Lower lobe of right lung (tissue), 2 donors: ENCODE data around the gene DPP6. TPM values are rescaled to one million over a fixed set of nuclear protein-coding genes. Genes with fewer than 3 reads are reported as not detected.
"Not testable (repeated sequence)": the region's sequence is repeated elsewhere in the genome, so short reads cannot be mapped to it uniquely, and the experiment has no call there.

Source experiments
- ATAC-seq, 2 donors: fragments of 200-7000 bp; cut with Tn5 transposase; one replicate each; pipeline ENCODE4 v1.9.1; 2020 to 2022; ENCODE audit warnings: mild to moderate bottlenecking in 2 of 2, moderate library complexity in 2 of 2
- DNase-seq: peaks from one replicate; pipeline ENCODE4 v3.0.0-alpha.2; 2020
- H3K27ac ChIP-seq: fragments of 200-600 bp; one replicate; pipeline ENCODE4 v1.8.0; 2022
- H3K27me3 ChIP-seq: fragments of 200-600 bp; one replicate; pipeline ENCODE4 v1.8.0; 2022; ENCODE audit warnings: low read depth
- H3K36me3 ChIP-seq: fragments of 200-600 bp; one replicate; pipeline ENCODE4 v1.8.0; 2022; ENCODE audit warnings: mild to moderate bottlenecking
- H3K4me1 ChIP-seq: fragments of 200-600 bp; one replicate; pipeline ENCODE4 v1.8.0; 2022
- H3K4me3 ChIP-seq: fragments of 200-600 bp; one replicate; pipeline ENCODE4 v1.8.0; 2022; ENCODE audit warnings: mild to moderate bottlenecking
- H3K9me3 ChIP-seq: fragments of 200-600 bp; one replicate; pipeline ENCODE4 v1.8.0; 2022
- CTCF ChIP-seq: fragments of 200-600 bp; IDR thresholded peaks from one replicate; pipeline ENCODE4 v1.8.0; 2022; ENCODE audit warnings: antibody characterized with exemption, mild to moderate bottlenecking
- intact Hi-C: fragments of 100-400 bp; cut with DNase I; formaldehyde crosslinking; loops from one replicate; pipeline ENCODE4 v1.11.0; 2022
- total RNA-seq: library from RNA; stranded (reverse); fragmentation: NEBNext Ultra II Directional; extraction: Animal tissue kit (Norgen Biotek cat#: 25700); gene quantifications from one replicate; pipeline ENCODE4 v1.2.1, GENCODE V29; 2021
- donor health status: DM: no; HTN: yes; CAD: no; lungs with severe emphysema.

The DPP6 gene
- total RNA-seq, 1 donor from 2014 or later: 0.71 TPM

- H3K27me3 ChIP-seq, H3K4me3 ChIP-seq, H3K9me3 ChIP-seq, H3K36me3 ChIP-seq, DNase-seq, ATAC-seq, H3K4me1 ChIP-seq, intact Hi-C loops, H3K27ac ChIP-seq: not testable (repeated sequence)
Measured at GRCh38 chr7:154053466-154054312, 1.5 kb downstream of the DPP6 start.

- H3K27me3 ChIP-seq, H3K9me3 ChIP-seq, intact Hi-C loops, H3K27ac ChIP-seq, H3K36me3 ChIP-seq, ATAC-seq, H3K4me1 ChIP-seq, H3K4me3 ChIP-seq, DNase-seq: not testable (repeated sequence)
Measured at GRCh38 chr7:154054664-154055063, 2.5 kb downstream of the DPP6 start.

GRCh38 chr7:154055491-154056106 is 3.4 kb downstream of the DPP6 start:
- H3K4me1 ChIP-seq, intact Hi-C loops, H3K27me3 ChIP-seq, H3K27ac ChIP-seq, DNase-seq, H3K9me3 ChIP-seq, H3K4me3 ChIP-seq, H3K36me3 ChIP-seq: not testable (repeated sequence)
- peak in 1 of 2 donors; percentile 38 for ATAC-seq

- H3K4me1 ChIP-seq, intact Hi-C loops, H3K4me3 ChIP-seq, H3K9me3 ChIP-seq, DNase-seq, H3K27ac ChIP-seq, H3K36me3 ChIP-seq, H3K27me3 ChIP-seq, ATAC-seq: not testable (repeated sequence)
Measured at GRCh38 chr7:154058783-154059182, 6.6 kb downstream of the DPP6 start.

- H3K9me3 ChIP-seq, H3K27me3 ChIP-seq, DNase-seq, ATAC-seq, H3K36me3 ChIP-seq, H3K27ac ChIP-seq, H3K4me1 ChIP-seq, intact Hi-C loops, H3K4me3 ChIP-seq: not testable (repeated sequence)
Measured at GRCh38 chr7:154060551-154060950, 8.4 kb downstream of the DPP6 start.

- DNase-seq, H3K27me3 ChIP-seq, H3K4me3 ChIP-seq, H3K36me3 ChIP-seq, H3K9me3 ChIP-seq, intact Hi-C loops, H3K4me1 ChIP-seq, H3K27ac ChIP-seq: not testable (repeated sequence)
- ATAC-seq: peak; percentile 71 to 74
- peak; percentile 47 for TF ChIP-seq CTCF
Measured at GRCh38 chr7:154071833-154072232, 19.6 kb downstream of the DPP6 start.

GRCh38 chr7:154072395-154073181 is 20.4 kb downstream of the DPP6 start:
- H3K36me3 ChIP-seq, H3K4me1 ChIP-seq, H3K27ac ChIP-seq, H3K4me3 ChIP-seq, DNase-seq, H3K27me3 ChIP-seq, H3K9me3 ChIP-seq, intact Hi-C loops: not testable (repeated sequence)
- ATAC-seq: peak in 1 of 2 donors; percentile 21

- H3K27ac ChIP-seq, H3K27me3 ChIP-seq, H3K36me3 ChIP-seq, H3K9me3 ChIP-seq, H3K4me3 ChIP-seq, ATAC-seq, DNase-seq, H3K4me1 ChIP-seq, intact Hi-C loops: not testable (repeated sequence)
Measured at GRCh38 chr7:154078523-154078922, 26.3 kb downstream of the DPP6 start.

- H3K27me3 ChIP-seq, H3K9me3 ChIP-seq, H3K4me3 ChIP-seq, H3K36me3 ChIP-seq, DNase-seq, H3K4me1 ChIP-seq, ATAC-seq, intact Hi-C loops, H3K27ac ChIP-seq: not testable (repeated sequence)
Measured at GRCh38 chr7:154080249-154080648, 28.1 kb downstream of the DPP6 start.

GRCh38 chr7:154087037-154087725 is 35.0 kb downstream of the DPP6 start:
- intact Hi-C loops, ATAC-seq, H3K27ac ChIP-seq, H3K27me3 ChIP-seq, H3K4me1 ChIP-seq, H3K9me3 ChIP-seq, H3K36me3 ChIP-seq, H3K4me3 ChIP-seq, DNase-seq: not testable (repeated sequence)

GRCh38 chr7:154092093-154092492 is 39.9 kb downstream of the DPP6 start:
- H3K4me3 ChIP-seq, intact Hi-C loops, DNase-seq, H3K4me1 ChIP-seq, H3K27ac ChIP-seq, H3K36me3 ChIP-seq, H3K27me3 ChIP-seq, H3K9me3 ChIP-seq, ATAC-seq: not testable (repeated sequence)

GRCh38 chr7:154095201-154095600 is 43.0 kb downstream of the DPP6 start:
- H3K27ac ChIP-seq, H3K4me3 ChIP-seq, H3K4me1 ChIP-seq, H3K9me3 ChIP-seq, H3K27me3 ChIP-seq, H3K36me3 ChIP-seq, DNase-seq, ATAC-seq, intact Hi-C loops: not testable (repeated sequence)
